ENCODE results near the gene BNIP5.

DNA sequence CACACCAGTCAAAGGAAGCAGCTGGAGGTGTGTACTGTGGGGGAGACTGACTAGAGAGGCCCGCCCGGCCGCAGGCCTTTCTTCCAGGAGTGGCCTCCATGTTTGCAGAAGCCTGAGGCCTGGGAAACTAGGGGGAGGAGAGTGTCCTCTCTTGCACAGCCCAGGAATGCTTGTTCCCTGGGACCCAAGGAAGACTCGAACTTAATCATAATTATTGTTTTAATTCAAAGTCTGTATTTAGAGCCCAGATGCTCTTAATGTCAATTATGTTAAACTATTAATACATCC is 23.1 kb downstream of the BNIP5 start:
- TF ChIP-seq HDAC6 (IDR thresholded peaks at IDR 0.05; ENCODE audit: low read depth, low read length): no peak
- TF ChIP-seq ELF1 (CRISPR knock-in tag; IDR thresholded peaks at IDR 0.05): no peak
- TF ChIP-seq, protein P1, sequence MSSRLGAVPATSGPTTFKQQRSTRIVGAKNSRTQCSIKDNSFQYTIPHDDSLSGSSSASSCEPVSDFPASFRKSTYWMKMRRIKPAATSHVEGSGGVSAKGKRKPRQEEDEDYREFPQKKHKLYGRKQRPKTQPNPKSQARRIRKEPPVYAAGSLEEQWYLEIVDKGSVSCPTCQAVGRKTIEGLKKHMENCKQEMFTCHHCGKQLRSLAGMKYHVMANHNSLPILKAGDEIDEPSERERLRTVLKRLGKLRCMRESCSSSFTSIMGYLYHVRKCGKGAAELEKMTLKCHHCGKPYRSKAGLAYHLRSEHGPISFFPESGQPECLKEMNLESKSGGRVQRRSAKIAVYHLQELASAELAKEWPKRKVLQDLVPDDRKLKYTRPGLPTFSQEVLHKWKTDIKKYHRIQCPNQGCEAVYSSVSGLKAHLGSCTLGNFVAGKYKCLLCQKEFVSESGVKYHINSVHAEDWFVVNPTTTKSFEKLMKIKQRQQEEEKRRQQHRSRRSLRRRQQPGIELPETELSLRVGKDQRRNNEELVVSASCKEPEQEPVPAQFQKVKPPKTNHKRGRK (CRISPR knock-in tag; IDR thresholded peaks at IDR 0.05): no peak
- TF ChIP-seq ARHGAP35 (CRISPR knock-in tag; IDR thresholded peaks at IDR 0.05; ENCODE audit: borderline replicate concordance): no peak
- no peak for TF ChIP-seq PCBP2 (optimal IDR thresholded peaks at IDR 0.05; ENCODE audit: low read depth, low read length, poor library complexity, severe bottlenecking)
- no peak for TF ChIP-seq POLR2A (IDR thresholded peaks at IDR 0.05; ENCODE audit: insufficient read depth in 1 of 2, low read depth in 2 of 2, low read length in 2 of 2)

Measured in HepG2 (cell line).